HCT116 (cell line): ENCODE data around the gene AKAP13. TPM values are rescaled to one million over a fixed set of nuclear protein-coding genes. Genes with fewer than 3 reads are reported as not detected.

ENCODE experiments used
- ATAC-seq: fragments of 200-7000 bp; cut with Tn5 transposase; 2 replicates; pipeline ENCODE4 v1.9.1; 2020; ENCODE audit warnings: mild to moderate bottlenecking, moderate library complexity
- BruUV-seq: library from RNA; stranded (reverse); fragments of 400-500 nt; replicated peaks from 2 replicates; lab custom pipeline; 2021; lab: Mats Ljungman, UMichigan
- CTCF ChIA-PET: fragments of 300-600 bp; sonication (Branson Sonifier 250); formaldehyde crosslinking; loops from one replicate; lab custom pipeline; 2021; ENCODE audit warnings: antibody characterized with exemption; lab: Charles Lee
- POLR2A ChIA-PET: fragments of 300-600, 350-600 bp; sonication (Branson Sonifier 250); formaldehyde crosslinking; loops from one replicate; lab custom pipeline; 2021; ENCODE audit warnings: antibody characterized with exemption; lab: Charles Lee
- RAD21 ChIA-PET, 2 experiments: fragments of 300-600 bp; sonication (Branson Sonifier 250); formaldehyde crosslinking; loops; one replicate each; lab custom pipeline; 2023; ENCODE audit warnings: low total read pairs in 2 of 2; ENCODE audit not compliant: uncharacterized antibody in 2 of 2, unreplicated experiment in 2 of 2, low non-redundant PET in 1 of 2; lab: Charles Lee
- DNase-seq: peaks from one replicate; pipeline ENCODE4 v3.0.0-alpha.2; 2010; ENCODE audit warnings: low read depth, low spot score
- H2AFZ ChIP-seq: fragments of 200-600 bp; shearing (Covaris generic), sonication (generic); 2 replicates; pipeline ENCODE4 v1.6.1; 2017; ENCODE audit warnings: low read depth, mixed run types, mixed read lengths, antibody characterized with exemption, low read length; ENCODE audit not compliant: poor library complexity, severe bottlenecking
- H3K27ac ChIP-seq: 2 replicates; pipeline ENCODE4 v1.5.1; 2012; ENCODE audit warnings: low read depth, low read length
- H3K27me3 ChIP-seq: fragments of 200-600 bp; sonication (generic); 2 replicates; pipeline ENCODE4 v1.6.1; 2016; ENCODE audit warnings: mixed run types, low read length, mixed read lengths; ENCODE audit not compliant: insufficient read depth
- H3K36me3 ChIP-seq, 2 experiments: fragments of 200-500 bp in 1 of 2; fragments of 200-600 bp in 1 of 2; sonication (Bioruptor generic) in 1 of 2; sonication (generic) in 1 of 2; 2 replicates each; pipeline versions ENCODE4 v1.5.1 to v1.6.1; 2014 to 2016; ENCODE audit warnings: low read length in 2 of 2, inconsistent platforms in 1 of 2, mixed read lengths in 1 of 2, mixed run types in 1 of 2; ENCODE audit not compliant: insufficient read depth in 2 of 2, control insufficient read depth in 1 of 2
- H3K4me1 ChIP-seq, 2 experiments: fragments of 200-600 bp in 1 of 2; sonication (generic) in 1 of 2; 2 replicates each; pipeline versions ENCODE4 v1.5.1 to v1.6.1; 2012 to 2017; ENCODE audit warnings: low read length in 2 of 2, inconsistent platforms in 1 of 2, mild to moderate bottlenecking in 1 of 2, mixed read lengths in 1 of 2, mixed run types in 1 of 2, moderate library complexity in 1 of 2; ENCODE audit not compliant: insufficient read depth in 2 of 2, control insufficient read depth in 1 of 2
- H3K4me2 ChIP-seq: fragments of 200-600 bp; sonication (generic); 2 replicates; pipeline ENCODE4 v1.6.1; 2017; ENCODE audit warnings: mixed run types, low read length, mixed read lengths
- H3K4me3 ChIP-seq, 2 experiments: fragments of 200-600 bp in 1 of 2; sonication (generic) in 1 of 2; replicated peaks in 1 of 2; 2 replicates each; pipeline ENCODE4 v1.5.1; 2011 to 2016; ENCODE audit warnings: low read length in 2 of 2, control low read depth in 1 of 2, low read depth in 1 of 2, mild to moderate bottlenecking in 1 of 2, mixed read lengths in 1 of 2, mixed run types in 1 of 2
- H3K79me2 ChIP-seq: fragments of 200-600 bp; sonication (generic); 2 replicates; pipeline ENCODE4 v1.6.1; 2017; ENCODE audit warnings: mild to moderate bottlenecking, mixed run types, low read length, moderate library complexity, mixed read lengths; ENCODE audit not compliant: insufficient read depth
- H3K9ac ChIP-seq: fragments of 200-600 bp; sonication (generic); 2 replicates; pipeline ENCODE4 v1.6.1; 2016; ENCODE audit warnings: low read length, mixed read lengths
- H3K9me2 ChIP-seq: fragments of 200-600 bp; sonication (generic), shearing (Covaris generic); 2 replicates; pipeline ENCODE4 v1.6.1; 2017; ENCODE audit warnings: mixed run types, mild to moderate bottlenecking, moderate library complexity; ENCODE audit not compliant: insufficient read depth
- H3K9me3 ChIP-seq, 2 experiments: fragments of 200-500 bp in 1 of 2; fragments of 200-600 bp in 1 of 2; sonication (Bioruptor generic) in 1 of 2; sonication (generic) in 1 of 2; 2 replicates each; pipeline ENCODE4 v1.6.1; 2014 to 2017; ENCODE audit warnings: low read length in 2 of 2, mixed read lengths in 2 of 2, inconsistent platforms in 1 of 2, low read depth in 1 of 2, mild to moderate bottlenecking in 1 of 2, mixed run types in 1 of 2, moderate library complexity in 1 of 2; ENCODE audit not compliant: control insufficient read depth in 1 of 2, insufficient read depth in 1 of 2
- H4K20me1 ChIP-seq: fragments of 200-600 bp; sonication (generic), shearing (Covaris generic); 2 replicates; pipeline ENCODE4 v1.6.1; 2017; ENCODE audit warnings: mixed run types, mild to moderate bottlenecking, moderate library complexity; ENCODE audit not compliant: insufficient read depth
- EGR1 ChIP-seq: IDR thresholded peaks from 2 replicates; pipeline ENCODE4 v1.6.1; 2012; ENCODE audit warnings: low read depth
- POLR2A ChIP-seq: IDR thresholded peaks from 2 replicates; pipeline ENCODE4 v1.7.0; 2011; ENCODE audit warnings: borderline replicate concordance; ENCODE audit not compliant: insufficient read depth, insufficient read length; ENCODE audit errors: extremely low read depth
- RAD21 ChIP-seq: IDR thresholded peaks from 2 replicates; pipeline ENCODE4 v1.6.1; 2012; ENCODE audit warnings: low read depth, mild to moderate bottlenecking
- SRF ChIP-seq: IDR thresholded peaks from 2 replicates; pipeline ENCODE4 v1.6.1; 2012; ENCODE audit warnings: low read depth
- TCF7L2 ChIP-seq: IDR thresholded peaks from 2 replicates; pipeline ENCODE4 v1.7.0; 2011; ENCODE audit warnings: borderline replicate concordance, inconsistent platforms; ENCODE audit not compliant: insufficient read depth, insufficient read length; ENCODE audit errors: extremely low read depth
- ZFX ChIP-seq: fragments of 450-650 bp; IDR thresholded peaks from 2 replicates; pipeline ENCODE4 v1.6.1; 2017
- ZNF274 ChIP-seq: fragments of 200-500 bp; sonication (Bioruptor generic); IDR thresholded peaks from 2 replicates; pipeline ENCODE4 v1.6.1; 2014; ENCODE audit warnings: mild to moderate bottlenecking, low read depth, low read length, inconsistent platforms
- intact Hi-C: fragments of 100-400 bp; cut with micrococcal nuclease; formaldehyde crosslinking; loops from 2 replicates; pipeline ENCODE4 v1.10.0; 2022
- total RNA-seq: library from RNA; stranded (reverse); gene quantifications from one replicate; pipeline ENCODE4 v1.2.1, GENCODE V29; 2021; ENCODE audit not compliant: unreplicated experiment
- TF ChIP-seq, protein P1 (sequence below): IDR thresholded peaks from 2 replicates; pipeline ENCODE4 v1.6.1; 2012
- TF ChIP-seq, protein P2 (sequence below), 3 experiments: fragments of 200-600 bp in 1 of 3; sonication (generic) in 1 of 3; IDR thresholded peaks in 2 of 3; conservative IDR thresholded peaks in 1 of 3; 2 replicates each; pipeline ENCODE4 v1.5.1; 2012 to 2017; ENCODE audit warnings: low read depth in 2 of 3, low read length in 2 of 3, antibody characterized with exemption in 1 of 3, borderline replicate concordance in 1 of 3, control low read depth in 1 of 3, mild to moderate bottlenecking in 1 of 3, mixed read lengths in 1 of 3, mixed run types in 1 of 3, moderate library complexity in 1 of 3; ENCODE audit not compliant: insufficient read depth in 1 of 3

The AKAP13 gene
- total RNA-seq, 1 experiment from 2014 or later = 43.1 TPM

DNA sequence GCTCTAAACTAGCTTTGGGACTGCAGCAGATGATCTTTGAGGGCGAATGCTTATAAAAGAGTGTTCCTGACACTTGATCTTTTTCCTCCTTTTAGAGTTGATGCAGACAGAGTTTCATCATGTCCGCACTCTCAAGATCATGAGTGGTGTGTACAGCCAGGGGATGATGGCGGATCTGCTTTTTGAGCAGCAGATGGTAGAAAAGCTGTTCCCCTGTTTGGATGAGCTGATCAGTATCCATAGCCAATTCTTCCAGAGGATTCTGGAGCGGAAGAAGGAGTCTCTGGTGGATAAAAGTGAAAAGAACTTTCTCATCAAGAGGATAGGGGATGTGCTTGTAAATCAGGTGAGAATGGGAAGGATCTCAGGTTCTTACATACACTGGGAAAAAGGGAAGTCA, 338.6 kb downstream of the AKAP13 start:
- no peaks in the 10 kb centered on the region for H3K9me2 ChIP-seq
- H3K27ac ChIP-seq = no peak overlapping the region
- H2AFZ ChIP-seq = no peak overlapping the region
- RAD21 ChIA-PET = no interaction called here
- no peaks in the 10 kb centered on the region for H3K27me3 ChIP-seq
- no peak overlapping the region for H3K4me3 ChIP-seq
- CTCF ChIA-PET = no interaction called here
- no peak overlapping the region for H3K4me2 ChIP-seq
- no peaks in the 10 kb centered on the region for H3K79me2 ChIP-seq
- intact Hi-C loops = no loop called here
- no TSS peak for BruUV-seq
- H3K4me1 ChIP-seq = no peaks in the 10 kb centered on the region
- no peaks in the 10 kb centered on the region for H4K20me1 ChIP-seq
- no peak overlapping the region for H3K9ac ChIP-seq
- TF ChIP-seq TCF7L2 = no peak
- TF ChIP-seq RAD21 = no peak
- no peak for TF ChIP-seq EGR1
- TF ChIP-seq, protein P1, sequence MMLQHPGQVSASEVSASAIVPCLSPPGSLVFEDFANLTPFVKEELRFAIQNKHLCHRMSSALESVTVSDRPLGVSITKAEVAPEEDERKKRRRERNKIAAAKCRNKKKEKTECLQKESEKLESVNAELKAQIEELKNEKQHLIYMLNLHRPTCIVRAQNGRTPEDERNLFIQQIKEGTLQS = no peak
- no peak for TF ChIP-seq POLR2A
- TF ChIP-seq ZFX = no peak
- TF ChIP-seq, protein P2, sequence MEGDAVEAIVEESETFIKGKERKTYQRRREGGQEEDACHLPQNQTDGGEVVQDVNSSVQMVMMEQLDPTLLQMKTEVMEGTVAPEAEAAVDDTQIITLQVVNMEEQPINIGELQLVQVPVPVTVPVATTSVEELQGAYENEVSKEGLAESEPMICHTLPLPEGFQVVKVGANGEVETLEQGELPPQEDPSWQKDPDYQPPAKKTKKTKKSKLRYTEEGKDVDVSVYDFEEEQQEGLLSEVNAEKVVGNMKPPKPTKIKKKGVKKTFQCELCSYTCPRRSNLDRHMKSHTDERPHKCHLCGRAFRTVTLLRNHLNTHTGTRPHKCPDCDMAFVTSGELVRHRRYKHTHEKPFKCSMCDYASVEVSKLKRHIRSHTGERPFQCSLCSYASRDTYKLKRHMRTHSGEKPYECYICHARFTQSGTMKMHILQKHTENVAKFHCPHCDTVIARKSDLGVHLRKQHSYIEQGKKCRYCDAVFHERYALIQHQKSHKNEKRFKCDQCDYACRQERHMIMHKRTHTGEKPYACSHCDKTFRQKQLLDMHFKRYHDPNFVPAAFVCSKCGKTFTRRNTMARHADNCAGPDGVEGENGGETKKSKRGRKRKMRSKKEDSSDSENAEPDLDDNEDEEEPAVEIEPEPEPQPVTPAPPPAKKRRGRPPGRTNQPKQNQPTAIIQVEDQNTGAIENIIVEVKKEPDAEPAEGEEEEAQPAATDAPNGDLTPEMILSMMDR (IDR thresholded peaks at IDR 0.05 in 2 of 3, conservative IDR thresholded peaks at IDR 0.05 in 1 of 3; ENCODE audit: borderline replicate concordance in 1 of 3, insufficient read depth in 1 of 3, low read depth in 2 of 3, low read length in 2 of 3) = no peak
- TF ChIP-seq ZNF274 = no peak
- no peak for TF ChIP-seq SRF
- ATAC-seq = no peak
- no peaks in the 10 kb centered on the region for H3K9me3 ChIP-seq
- POLR2A ChIA-PET = no interaction called here
- peaks cover 8 to 17% of the 10 kb centered on the region in 2 experiments; a peak in 3 of 4 replicates for H3K36me3 ChIP-seq
- DNase-seq = no peak
